Activated naive CD4-positive, alpha-beta T cell treated with anti-CD3 and anti-CD28 coated beads, Interleukin-2, amount 10 ng/mL, durations not matched to agents 7 days and 5 days (primary cell): ENCODE measurements around the gene OXA1L.
"Not testable (repeated sequence)": the region's sequence is repeated elsewhere in the genome, so short reads cannot be mapped to it uniquely, and the experiment has no call there.

Experiments
- CTCF ChIA-PET: fragments of 350-600 bp; sonication (Branson Sonifier 250); formaldehyde crosslinking; loops from one replicate; lab custom pipeline; 2021; ENCODE audit warnings: antibody characterized with exemption; lab: Charles Lee
- DNase-seq: peaks from one replicate; pipeline ENCODE4 v3.0.0-alpha.2; 2020
- H3K27ac Mint-ChIP-seq: one replicate; pipeline ENCODE4 v1.8.0; 2021; ENCODE audit warnings: mild to moderate bottlenecking, moderate library complexity, mixed read lengths
- H3K27me3 Mint-ChIP-seq: one replicate; pipeline ENCODE4 v1.8.0; 2021; ENCODE audit warnings: mild to moderate bottlenecking, mixed read lengths
- H3K36me3 Mint-ChIP-seq: one replicate; pipeline ENCODE4 v1.8.0; 2021; ENCODE audit warnings: mixed read lengths
- H3K4me1 Mint-ChIP-seq: one replicate; pipeline ENCODE4 v1.8.0; 2021; ENCODE audit warnings: mixed read lengths
- H3K4me3 Mint-ChIP-seq: one replicate; pipeline ENCODE4 v1.8.0; 2021; ENCODE audit warnings: mild to moderate bottlenecking, moderate library complexity, mixed read lengths
- H3K9me3 Mint-ChIP-seq: one replicate; pipeline ENCODE4 v1.8.0; 2021; ENCODE audit warnings: mixed read lengths

OXA1L gene

GRCh38 chr14:22766457-22767322 is at the start of gene OXA1L:
Gene OXA1L (plus strand): TSS chr14:22766688. CDS start chr14:22766702, 14 bp downstream.
- peak; percentile 97 for DNase-seq
- peaks cover 36% of the 10 kb centered on the region for H3K4me1 Mint-ChIP-seq
- H3K27me3 Mint-ChIP-seq: no peaks in the 10 kb centered on the region
- peak within 1 kb of the TSS; percentile 77 for H3K4me3 Mint-ChIP-seq
- H3K27ac Mint-ChIP-seq: peak within 1 kb of the TSS; percentile 98
- H3K9me3 Mint-ChIP-seq: peaks cover 9% of the 10 kb centered on the region
- H3K36me3 Mint-ChIP-seq: peaks cover 55% of the 10 kb centered on the region
- CTCF ChIA-PET: interaction anchor here (0.8 to 1.5 kb wide), 6 partner anchors 86 to 1796 kb away, joined by 3 to 8 read pairs (median 3); no protein-coding TSS in a partner anchor

GRCh38 chr14:22718091-22718490 is 48.4 kb upstream of the OXA1L start:
- no peak overlapping the region for H3K27ac Mint-ChIP-seq
- H3K36me3 Mint-ChIP-seq: no peaks in the 10 kb centered on the region

GRCh38 chr14:22721213-22721612 is 45.3 kb upstream of the OXA1L start:
- peaks cover 2% of the 10 kb centered on the region for H3K4me1 Mint-ChIP-seq
- no peak overlapping the region for H3K4me3 Mint-ChIP-seq
- no peak for DNase-seq
- peaks cover 1% of the 10 kb centered on the region for H3K9me3 Mint-ChIP-seq
- peaks cover 50% of the 10 kb centered on the region for H3K27me3 Mint-ChIP-seq
- no peak overlapping the region for H3K27ac Mint-ChIP-seq
- H3K36me3 Mint-ChIP-seq: no peaks in the 10 kb centered on the region
- CTCF ChIA-PET: no interaction called here

More at GRCh38 chr14:22718091-22718490, 48.4 kb upstream of the OXA1L start:
- H3K9me3 Mint-ChIP-seq: peaks cover 1% of the 10 kb centered on the region
- DNase-seq: no peak
- no peak overlapping the region for H3K4me3 Mint-ChIP-seq
- peaks cover 50% of the 10 kb centered on the region for H3K27me3 Mint-ChIP-seq
- H3K4me1 Mint-ChIP-seq: peaks cover 9% of the 10 kb centered on the region
- CTCF ChIA-PET: no interaction called here

- Mint-ChIP-seq H3K4me1 (no peaks in the 10 kb centered on the region), H3K9me3 (peaks cover 1% of the 10 kb centered on the region), H3K36me3 (no peaks in the 10 kb centered on the region), H3K27me3 (peaks cover 44% of the 10 kb centered on the region), H3K27ac (no peak overlapping the region), H3K4me3 (no peak overlapping the region)
- DNase-seq: no peak
- CTCF ChIA-PET: interaction anchor here (1.0 kb wide), 1 partner anchor 70 kb away, joined by 3 read pairs; no protein-coding TSS in a partner anchor
These were observed 42.7 kb upstream of the OXA1L start for GRCh38 chr14:22723815-22724214.

GRCh38 chr14:22724847-22725246 is 41.6 kb upstream of the OXA1L start:
- H3K9me3 Mint-ChIP-seq: not testable (repeated sequence)

GRCh38 chr14:22725374-22725773 is 41.1 kb upstream of the OXA1L start:
- H3K9me3 Mint-ChIP-seq, H3K27ac Mint-ChIP-seq, H3K4me3 Mint-ChIP-seq, CTCF ChIA-PET, H3K36me3 Mint-ChIP-seq, DNase-seq, H3K4me1 Mint-ChIP-seq: not testable (repeated sequence)
- peaks cover 38% of the 10 kb centered on the region for H3K27me3 Mint-ChIP-seq

More at GRCh38 chr14:22724847-22725246, 41.6 kb upstream of the OXA1L start:
- peaks cover 38% of the 10 kb centered on the region for H3K27me3 Mint-ChIP-seq
- DNase-seq, CTCF ChIA-PET, H3K36me3 Mint-ChIP-seq, H3K4me3 Mint-ChIP-seq, H3K27ac Mint-ChIP-seq, H3K4me1 Mint-ChIP-seq: not testable (repeated sequence)

GRCh38 chr14:22726012-22726411 is 40.5 kb upstream of the OXA1L start:
- no peak for DNase-seq
- H3K27me3 Mint-ChIP-seq: peaks cover 34% of the 10 kb centered on the region
- peaks cover 1% of the 10 kb centered on the region for H3K9me3 Mint-ChIP-seq
- CTCF ChIA-PET: no interaction called here
- no peaks in the 10 kb centered on the region for H3K4me1 Mint-ChIP-seq
- no peaks in the 10 kb centered on the region for H3K36me3 Mint-ChIP-seq
- H3K4me3 Mint-ChIP-seq: no peak overlapping the region
- no peak overlapping the region for H3K27ac Mint-ChIP-seq

GRCh38 chr14:22732062-22732461 is 34.4 kb upstream of the OXA1L start:
- H3K4me3 Mint-ChIP-seq, H3K9me3 Mint-ChIP-seq, H3K36me3 Mint-ChIP-seq, H3K27me3 Mint-ChIP-seq, H3K4me1 Mint-ChIP-seq, H3K27ac Mint-ChIP-seq, CTCF ChIA-PET, DNase-seq: not testable (repeated sequence)

- peaks cover 17% of the 10 kb centered on the region for H3K4me1 Mint-ChIP-seq
- H3K27me3 Mint-ChIP-seq: peaks cover 8% of the 10 kb centered on the region
- no peak overlapping the region for H3K4me3 Mint-ChIP-seq
- peaks cover 9% of the 10 kb centered on the region for H3K9me3 Mint-ChIP-seq
- peaks cover 7% of the 10 kb centered on the region for H3K36me3 Mint-ChIP-seq
- H3K27ac Mint-ChIP-seq: no peak overlapping the region
- no peak for DNase-seq
- CTCF ChIA-PET: no interaction called here
These were observed 32.7 kb upstream of the OXA1L start for GRCh38 chr14:22733829-22734228.

GRCh38 chr14:22735096-22735495 is 31.4 kb upstream of the OXA1L start:
- peaks cover 7% of the 10 kb centered on the region for H3K36me3 Mint-ChIP-seq
- H3K4me1 Mint-ChIP-seq: peaks cover 29% of the 10 kb centered on the region
- CTCF ChIA-PET: no interaction called here
- H3K27me3 Mint-ChIP-seq: peaks cover 5% of the 10 kb centered on the region
- no peak overlapping the region for H3K27ac Mint-ChIP-seq
- no peak for DNase-seq
- no peak overlapping the region for H3K4me3 Mint-ChIP-seq
- peaks cover 9% of the 10 kb centered on the region for H3K9me3 Mint-ChIP-seq

- H3K27me3 Mint-ChIP-seq, H3K36me3 Mint-ChIP-seq, DNase-seq, H3K4me3 Mint-ChIP-seq, CTCF ChIA-PET, H3K9me3 Mint-ChIP-seq: not testable (repeated sequence)
- Mint-ChIP-seq H3K27ac (peak overlapping the region; percentile 33), H3K4me1 (peaks cover 32% of the 10 kb centered on the region)
These were observed 30.1 kb upstream of the OXA1L start for GRCh38 chr14:22736384-22736783.

- CTCF ChIA-PET: no interaction called here
- Mint-ChIP-seq H3K4me1 (peaks cover 32% of the 10 kb centered on the region), H3K27me3 (peaks cover 7% of the 10 kb centered on the region), H3K9me3 (peaks cover 9% of the 10 kb centered on the region), H3K4me3 (no peak overlapping the region), H3K27ac (peak overlapping the region; percentile 85), H3K36me3 (peaks cover 7% of the 10 kb centered on the region)
- DNase-seq: peak; percentile 56
These were observed 29.4 kb upstream of the OXA1L start for GRCh38 chr14:22737052-22737451.

- Mint-ChIP-seq H3K27ac (no peak overlapping the region), H3K9me3 (peaks cover 9% of the 10 kb centered on the region), H3K36me3 (peaks cover 7% of the 10 kb centered on the region), H3K4me3 (no peak overlapping the region), H3K27me3 (peaks cover 15% of the 10 kb centered on the region), H3K4me1 (peaks cover 32% of the 10 kb centered on the region)
- no peak for DNase-seq
- CTCF ChIA-PET: interaction anchor here (0.7 kb wide), 1 partner anchor 11 kb away, joined by 3 read pairs; no protein-coding TSS in a partner anchor
These were observed 27.1 kb upstream of the OXA1L start for GRCh38 chr14:22739423-22739822.

- CTCF ChIA-PET: no interaction called here
- no peak overlapping the region for H3K27ac Mint-ChIP-seq
These were observed 26.5 kb upstream of the OXA1L start for GRCh38 chr14:22740020-22740419.

GRCh38 chr14:22747769-22748168 is 18.7 kb upstream of the OXA1L start:
- no peak overlapping the region for H3K4me3 Mint-ChIP-seq
- H3K9me3 Mint-ChIP-seq: no peaks in the 10 kb centered on the region
- H3K4me1 Mint-ChIP-seq: peaks cover 14% of the 10 kb centered on the region
- CTCF ChIA-PET: no interaction called here
- no peak overlapping the region for H3K27ac Mint-ChIP-seq
- H3K36me3 Mint-ChIP-seq: no peaks in the 10 kb centered on the region
- no peak for DNase-seq
- peaks cover 47% of the 10 kb centered on the region for H3K27me3 Mint-ChIP-seq

More at GRCh38 chr14:22740020-22740419, 26.5 kb upstream of the OXA1L start:
- H3K4me1 Mint-ChIP-seq: peaks cover 32% of the 10 kb centered on the region
- H3K9me3 Mint-ChIP-seq: peaks cover 9% of the 10 kb centered on the region
- H3K36me3 Mint-ChIP-seq: peaks cover 7% of the 10 kb centered on the region
- H3K4me3 Mint-ChIP-seq: no peak overlapping the region
- no peak for DNase-seq
- H3K27me3 Mint-ChIP-seq: peaks cover 15% of the 10 kb centered on the region
